Suprapubic skin (tissue), 4 donors: ENCODE measurements around the gene FAM222A.

ENCODE experiments used
- EP300 ChIP-seq: sonication (generic); formaldehyde crosslinking; IDR thresholded peaks from one replicate; pipeline ENCODE4 v1.6.1; 2017; ENCODE audit warnings: antibody characterized with exemption
- POLR2A ChIP-seq, 2 donors: fragments of 450-650 bp; IDR thresholded peaks; one replicate each; pipeline ENCODE4 v1.6.1; 2017; ENCODE audit warnings: antibody characterized with exemption in 2 of 2, mild to moderate bottlenecking in 2 of 2, moderate library complexity in 2 of 2
- POLR2AphosphoS5 ChIP-seq, 3 donors: sonication (generic); formaldehyde crosslinking; IDR thresholded peaks; one replicate each; pipeline ENCODE4 v1.6.1; 2017; ENCODE audit warnings: antibody characterized with exemption in 3 of 3
- TF ChIP-seq, protein P1 (sequence below), 2 donors: fragments of 200-600 bp in 1 of 2; fragments of 450-650 bp in 1 of 2; sonication (generic) in 1 of 2; IDR thresholded peaks; one replicate each; pipeline ENCODE4 v1.5.1; 2016 to 2019; ENCODE audit warnings: antibody characterized with exemption in 2 of 2, mild to moderate bottlenecking in 1 of 2, moderate library complexity in 1 of 2

DNA sequence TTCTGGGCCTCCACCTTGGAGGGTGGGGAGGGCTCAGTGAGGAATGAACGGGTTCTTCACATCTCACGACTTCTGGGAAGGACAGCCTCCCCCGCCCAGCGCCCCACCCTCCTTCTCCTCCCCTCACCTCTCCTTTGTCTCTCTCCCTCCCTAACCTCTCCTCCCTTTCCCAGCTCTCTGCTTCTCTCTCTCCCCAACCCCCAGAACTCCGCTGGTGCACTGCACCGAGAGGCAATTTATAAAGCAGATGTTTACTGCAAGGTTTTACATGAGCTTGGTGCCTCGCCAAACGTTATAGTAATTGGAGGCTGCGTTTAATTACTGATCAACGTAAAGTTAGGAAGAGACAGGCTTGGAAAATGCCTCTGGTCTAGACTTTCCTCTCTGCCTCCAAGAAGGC is 42.9 kb upstream of the FAM222A start:
- TF ChIP-seq POLR2A (IDR thresholded peaks at IDR 0.05) = no peak
- TF ChIP-seq, protein P1, sequence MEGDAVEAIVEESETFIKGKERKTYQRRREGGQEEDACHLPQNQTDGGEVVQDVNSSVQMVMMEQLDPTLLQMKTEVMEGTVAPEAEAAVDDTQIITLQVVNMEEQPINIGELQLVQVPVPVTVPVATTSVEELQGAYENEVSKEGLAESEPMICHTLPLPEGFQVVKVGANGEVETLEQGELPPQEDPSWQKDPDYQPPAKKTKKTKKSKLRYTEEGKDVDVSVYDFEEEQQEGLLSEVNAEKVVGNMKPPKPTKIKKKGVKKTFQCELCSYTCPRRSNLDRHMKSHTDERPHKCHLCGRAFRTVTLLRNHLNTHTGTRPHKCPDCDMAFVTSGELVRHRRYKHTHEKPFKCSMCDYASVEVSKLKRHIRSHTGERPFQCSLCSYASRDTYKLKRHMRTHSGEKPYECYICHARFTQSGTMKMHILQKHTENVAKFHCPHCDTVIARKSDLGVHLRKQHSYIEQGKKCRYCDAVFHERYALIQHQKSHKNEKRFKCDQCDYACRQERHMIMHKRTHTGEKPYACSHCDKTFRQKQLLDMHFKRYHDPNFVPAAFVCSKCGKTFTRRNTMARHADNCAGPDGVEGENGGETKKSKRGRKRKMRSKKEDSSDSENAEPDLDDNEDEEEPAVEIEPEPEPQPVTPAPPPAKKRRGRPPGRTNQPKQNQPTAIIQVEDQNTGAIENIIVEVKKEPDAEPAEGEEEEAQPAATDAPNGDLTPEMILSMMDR (IDR thresholded peaks at IDR 0.05) = no peak
- TF ChIP-seq POLR2AphosphoS5 (IDR thresholded peaks at IDR 0.05) = no peak
- no peak for TF ChIP-seq EP300
